HG02798 (cell line): ENCODE measurements around the gene GTPBP3.
"Not testable (repeated sequence)": the region's sequence is repeated elsewhere in the genome, so short reads cannot be mapped to it uniquely, and the experiment has no call there.

Experiments
- ATAC-seq: cut with Tn5 transposase; IDR thresholded peaks from one replicate; pipeline ENCODE4 v1.9.1; 2021; ENCODE audit warnings: mild to moderate bottlenecking; ENCODE audit not compliant: unreplicated experiment, poor library complexity

Gene GTPBP3

DNA sequence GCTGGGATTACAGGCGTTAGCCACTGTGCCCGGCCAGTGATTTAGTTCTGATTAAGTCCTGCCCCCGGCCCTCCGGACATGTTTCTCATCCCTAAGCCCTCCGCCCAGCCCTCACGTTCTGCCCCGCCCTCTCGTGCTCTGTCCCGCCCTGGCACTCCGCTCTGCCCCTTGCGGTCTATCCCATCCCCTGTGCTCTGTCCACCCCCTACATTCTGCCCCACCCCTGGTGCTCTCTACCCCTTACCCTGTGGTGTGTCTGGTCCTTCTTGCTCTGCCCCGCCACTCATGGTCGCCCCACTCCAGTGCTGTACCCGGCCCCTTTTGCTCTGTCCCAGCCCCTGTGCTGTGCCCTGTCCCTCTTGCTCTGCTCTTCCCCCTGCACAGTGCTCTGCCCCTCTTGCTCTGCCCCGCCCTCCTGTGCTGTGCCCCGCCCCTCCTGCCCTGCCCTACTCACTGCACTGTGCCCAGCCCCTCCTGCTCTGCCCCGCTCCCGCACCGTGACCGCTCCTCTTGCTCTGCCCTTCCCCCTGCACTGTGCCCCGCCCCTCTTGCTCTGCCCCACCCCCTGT, 3.0 kb downstream of the GTPBP3 start:
- no peak for ATAC-seq

DNA sequence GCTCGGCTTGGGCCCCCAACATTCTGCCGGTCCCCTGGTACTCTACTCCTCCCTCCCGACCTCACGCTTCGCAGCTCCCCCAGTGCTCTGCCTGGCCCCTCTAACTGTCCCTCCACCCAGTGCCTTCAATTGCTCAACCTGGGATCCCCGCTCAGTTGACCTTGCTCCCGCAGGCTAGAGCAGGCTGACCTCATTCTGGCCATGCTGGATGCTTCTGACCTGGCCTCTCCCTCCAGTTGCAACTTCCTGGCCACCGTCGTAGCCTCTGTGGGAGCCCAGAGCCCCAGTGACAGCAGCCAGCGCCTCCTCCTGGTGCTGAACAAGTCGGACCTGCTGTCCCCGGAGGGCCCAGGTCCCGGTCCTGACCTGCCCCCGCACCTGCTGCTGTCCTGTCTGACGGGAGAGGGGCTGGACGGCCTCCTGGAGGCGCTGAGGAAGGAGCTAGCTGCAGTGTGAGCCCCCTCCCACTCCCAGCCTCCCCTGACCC, 3.6 kb downstream of the GTPBP3 start:
- no peak for ATAC-seq

DNA sequence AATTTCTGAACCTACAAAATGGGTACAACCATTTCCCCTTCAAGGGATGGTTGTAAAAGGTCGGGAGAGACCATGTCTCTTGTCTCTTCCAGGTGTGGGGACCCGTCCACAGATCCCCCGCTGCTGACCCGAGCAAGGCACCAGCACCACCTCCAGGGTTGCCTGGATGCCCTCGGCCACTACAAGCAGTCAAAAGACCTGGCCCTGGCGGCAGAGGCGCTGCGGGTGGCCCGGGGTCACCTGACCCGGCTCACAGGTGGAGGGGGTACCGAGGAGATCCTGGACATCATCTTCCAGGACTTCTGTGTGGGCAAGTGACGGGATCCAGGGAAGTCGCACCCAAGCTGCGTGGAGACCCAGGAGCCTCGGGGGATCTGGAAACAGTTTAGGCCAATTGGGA, 4.0 kb downstream of the GTPBP3 start:
- ATAC-seq, result no peak

DNA sequence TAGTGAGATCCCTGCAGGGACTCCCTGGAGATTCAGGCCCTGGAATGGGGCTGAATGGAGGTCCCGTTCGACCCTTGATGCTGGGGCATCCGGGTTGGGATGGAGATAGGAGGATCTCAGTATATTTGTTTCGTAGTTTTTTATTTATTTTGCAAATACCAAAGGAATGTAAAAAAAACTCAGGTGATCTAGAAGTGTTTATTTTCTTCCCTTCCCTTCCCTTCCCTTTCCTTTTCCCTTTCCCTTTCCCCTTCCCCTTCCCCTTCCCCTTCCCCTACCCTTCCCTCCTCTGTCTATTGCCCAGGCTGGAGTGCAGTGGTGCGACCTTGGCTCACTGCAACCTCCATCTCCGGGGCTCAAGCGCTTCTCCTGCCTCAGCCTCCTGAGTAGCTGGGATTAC, 4.5 kb downstream of the GTPBP3 start:
- ATAC-seq, result no peak

DNA sequence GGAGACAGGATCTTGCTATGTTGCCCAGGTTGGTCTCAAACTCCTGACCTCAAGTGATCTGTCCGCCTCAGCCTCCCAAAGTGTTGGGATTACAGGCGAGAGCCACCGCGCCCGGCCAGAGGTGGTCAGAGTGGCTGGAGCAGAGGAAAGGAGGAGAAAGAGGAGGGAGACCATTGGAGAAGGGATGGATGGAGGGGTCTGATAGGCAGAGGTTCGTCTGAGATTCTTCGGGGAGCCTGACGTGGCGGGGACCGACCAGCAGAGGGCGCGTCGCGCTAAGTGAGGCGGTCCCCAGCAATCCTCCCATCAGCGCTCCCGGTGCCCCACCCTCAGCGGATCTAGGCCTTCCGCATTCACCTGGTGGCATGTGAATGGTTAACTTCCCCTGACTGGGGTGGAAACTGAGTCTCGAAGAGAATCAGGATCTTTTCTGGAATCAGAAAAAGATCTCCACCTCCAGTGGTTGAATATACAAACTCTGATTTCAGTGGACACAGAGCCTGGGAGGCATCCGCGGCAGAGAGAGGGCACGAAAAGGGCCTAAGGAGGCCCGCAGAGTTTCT, 8.8 kb downstream of the GTPBP3 start:
- ATAC-seq, result peak; percentile 71

DNA sequence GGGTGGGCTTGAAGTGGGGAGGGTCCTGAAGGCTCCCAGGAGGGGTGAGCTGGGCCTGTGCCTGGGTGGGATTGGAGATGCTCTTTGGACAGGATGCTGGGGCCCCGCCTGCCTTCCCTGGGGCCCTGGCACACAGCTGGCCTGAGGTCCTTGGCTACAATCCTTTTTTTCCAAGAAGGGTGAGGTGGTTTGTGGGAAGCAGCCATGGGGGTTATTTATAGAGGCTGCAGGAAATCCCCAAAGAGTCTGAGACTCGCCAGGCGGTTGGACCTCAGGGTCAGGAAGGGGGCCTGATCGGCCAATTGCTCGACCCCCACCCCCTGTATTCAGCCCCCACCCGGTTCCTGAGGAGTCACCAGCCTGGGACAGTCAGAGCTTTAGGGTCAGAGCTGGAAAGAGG, 10.0 kb downstream of the GTPBP3 start:
- no peak for ATAC-seq

DNA sequence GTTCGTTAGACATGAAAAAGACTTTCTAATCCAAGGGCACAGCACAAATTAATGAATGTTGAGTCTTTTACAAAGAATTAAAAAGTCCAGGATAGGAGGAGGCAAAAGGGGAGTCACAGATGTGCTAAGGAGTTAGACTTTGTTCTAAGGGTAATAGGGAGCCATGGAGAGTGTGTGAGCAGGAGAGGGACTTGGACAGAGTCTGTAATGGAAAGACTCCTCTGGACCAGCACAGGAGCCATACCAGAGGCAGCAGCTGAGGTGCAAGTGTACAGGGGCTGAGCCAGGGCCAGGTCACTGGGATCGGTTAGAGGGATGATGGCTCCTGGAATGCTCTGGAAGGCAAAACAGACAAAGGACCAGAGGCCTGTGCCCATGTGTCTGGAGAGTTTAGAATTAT, 10.5 kb downstream of the GTPBP3 start:
- no peak for ATAC-seq

DNA sequence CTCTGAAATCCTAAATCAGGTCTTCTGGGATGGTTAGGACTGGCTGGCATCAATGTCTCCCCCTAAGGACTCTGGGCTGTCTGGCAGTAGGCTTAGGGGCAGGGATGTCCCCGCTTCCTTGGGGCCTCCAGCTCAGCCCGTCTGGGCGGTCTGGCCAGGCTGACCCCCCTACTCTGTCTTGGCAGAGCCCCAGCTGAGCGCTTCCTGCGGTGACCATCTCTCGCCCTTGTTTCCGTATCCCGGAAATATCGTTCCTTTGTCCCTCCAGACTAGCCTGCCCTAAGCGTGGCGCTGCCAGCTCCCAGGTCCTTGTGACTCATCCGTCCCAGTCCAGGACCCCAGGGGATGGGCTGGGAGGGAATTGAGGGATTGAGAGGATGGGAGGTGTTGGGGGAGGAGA, 11.3 kb downstream of the GTPBP3 start:
- no peak for ATAC-seq

DNA sequence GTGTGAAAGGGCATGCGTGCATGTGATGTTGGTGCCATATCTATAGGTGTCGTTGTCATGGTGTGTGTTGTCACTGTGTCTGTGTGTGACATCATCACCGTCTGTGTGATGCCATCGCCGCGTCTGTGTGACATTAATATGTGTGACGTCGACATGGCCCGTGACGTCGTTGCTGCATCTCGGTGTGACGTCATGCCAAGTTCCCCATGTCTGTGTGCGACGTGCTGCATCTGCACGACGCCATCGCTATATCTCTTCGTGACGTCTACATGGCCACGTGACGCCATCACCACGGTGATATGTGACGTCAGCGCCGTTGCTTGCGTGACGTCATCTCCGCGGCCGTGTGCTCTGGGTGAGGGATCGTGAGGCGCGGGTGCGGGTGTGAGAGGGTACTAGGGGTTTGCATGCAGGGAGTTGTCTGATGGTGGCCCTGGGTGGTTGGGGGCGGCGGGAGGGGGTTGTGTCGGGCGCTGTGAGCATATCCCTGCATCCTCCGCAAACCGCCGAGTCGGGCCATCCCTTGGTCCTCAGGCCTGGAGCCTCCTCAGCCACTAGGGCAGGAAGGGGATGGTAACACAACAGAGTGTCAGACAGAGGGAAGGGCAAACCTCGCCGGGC, 14.6 kb downstream of the GTPBP3 start:
- ATAC-seq, result no peak

DNA sequence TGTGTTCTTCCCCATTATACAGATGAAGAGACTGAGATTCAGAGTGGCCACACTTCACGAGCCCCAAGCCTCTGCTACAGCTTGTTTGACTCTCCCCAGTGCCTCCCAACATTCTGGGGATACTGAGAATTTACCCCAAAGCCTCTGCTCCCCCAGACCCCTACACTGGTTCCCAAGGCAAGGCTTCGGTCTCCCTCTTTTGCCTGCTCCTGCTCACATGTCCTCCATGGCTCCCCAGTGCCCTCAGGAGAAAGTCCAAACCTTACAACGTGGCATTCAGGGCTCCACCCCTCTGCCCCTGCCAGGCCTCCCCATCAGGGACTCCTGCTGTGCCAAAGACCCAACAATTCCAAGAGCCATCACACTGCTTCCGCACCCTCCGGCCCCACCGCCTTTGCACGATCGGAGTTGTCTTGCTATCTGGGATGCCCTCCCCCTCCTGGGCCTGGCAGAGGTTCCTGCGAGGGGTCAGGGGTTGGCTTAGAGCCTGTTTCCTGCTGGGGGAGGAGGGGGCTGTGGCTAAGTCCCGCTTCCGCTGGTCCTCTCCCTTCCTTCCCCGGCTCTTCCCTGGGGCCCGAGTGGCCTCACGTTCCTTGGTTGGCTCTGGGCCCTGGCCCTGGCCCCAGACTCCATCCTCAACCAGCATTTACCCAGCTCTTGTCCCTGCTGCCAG, 15.4 kb downstream of the GTPBP3 start:
- no peak for ATAC-seq

DNA sequence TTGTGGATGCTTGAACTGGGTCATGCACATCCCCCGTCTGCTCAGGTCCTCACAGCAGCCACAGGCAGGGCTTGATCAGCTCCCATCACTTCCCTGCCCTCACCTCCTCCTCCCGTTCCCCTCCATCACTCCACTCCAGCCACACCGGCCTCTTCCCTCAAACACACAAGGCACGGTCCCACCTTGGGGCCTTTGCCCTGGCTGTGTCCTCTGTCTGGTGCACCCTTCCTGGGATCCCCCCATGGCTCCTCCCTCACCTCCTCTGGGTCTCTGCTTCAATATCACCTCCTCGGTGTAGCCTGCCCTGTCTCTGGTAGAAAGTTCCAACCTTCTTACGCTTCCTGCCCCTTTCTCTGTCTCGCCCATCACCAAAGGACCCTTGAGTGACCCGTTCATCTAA, 16.0 kb downstream of the GTPBP3 start:
- ATAC-seq, result no peak

DNA sequence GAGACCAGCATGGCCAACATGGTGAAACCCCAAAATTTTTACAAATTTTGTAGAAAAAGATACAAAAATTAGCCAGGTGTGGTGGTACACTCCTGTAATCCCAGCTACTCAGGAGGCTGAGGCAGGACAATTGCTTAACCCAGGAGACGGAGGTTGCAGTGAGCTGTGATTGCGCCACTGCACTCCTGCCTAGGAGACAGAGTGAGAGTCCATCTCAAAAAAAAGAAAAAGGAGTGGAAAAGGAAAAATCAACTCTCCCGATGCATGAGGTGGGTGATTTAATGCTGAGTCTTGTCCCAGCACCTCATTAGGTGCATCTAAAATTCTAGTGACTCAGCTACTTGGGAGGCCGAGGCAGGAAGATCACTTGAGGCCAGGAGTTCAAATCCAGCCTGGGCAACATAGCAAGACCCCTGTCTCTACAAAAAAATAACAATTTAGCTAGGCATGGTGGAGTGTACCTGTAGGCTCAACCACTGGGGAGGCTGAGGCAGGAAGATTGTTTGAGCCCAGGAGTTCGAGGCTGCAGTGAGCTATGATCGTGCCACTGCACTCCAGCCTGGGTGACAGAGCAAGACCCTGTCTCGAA, 19.8 kb downstream of the GTPBP3 start:
- ATAC-seq, result no peak

DNA sequence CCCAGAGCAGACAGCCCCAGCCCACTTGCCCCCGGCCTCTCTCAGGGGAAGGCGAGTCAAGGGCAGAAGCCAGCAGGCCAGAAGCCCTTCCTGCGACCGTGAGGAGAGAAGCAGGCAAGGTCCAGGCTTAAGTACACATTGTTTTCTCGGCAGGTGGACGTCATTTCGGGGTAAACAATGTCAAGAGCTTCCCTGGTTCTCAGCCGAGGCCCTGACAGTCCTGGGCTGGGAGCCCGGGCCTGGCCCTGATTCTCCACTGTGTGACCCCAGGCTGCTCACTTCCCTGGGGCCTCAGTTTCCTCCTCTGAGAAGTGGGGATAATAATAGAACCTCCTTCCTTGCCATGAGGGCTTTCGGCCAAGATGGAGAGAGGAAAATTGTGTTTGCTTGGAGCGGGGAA, 20.4 kb downstream of the GTPBP3 start:
- ATAC-seq, result no peak

DNA sequence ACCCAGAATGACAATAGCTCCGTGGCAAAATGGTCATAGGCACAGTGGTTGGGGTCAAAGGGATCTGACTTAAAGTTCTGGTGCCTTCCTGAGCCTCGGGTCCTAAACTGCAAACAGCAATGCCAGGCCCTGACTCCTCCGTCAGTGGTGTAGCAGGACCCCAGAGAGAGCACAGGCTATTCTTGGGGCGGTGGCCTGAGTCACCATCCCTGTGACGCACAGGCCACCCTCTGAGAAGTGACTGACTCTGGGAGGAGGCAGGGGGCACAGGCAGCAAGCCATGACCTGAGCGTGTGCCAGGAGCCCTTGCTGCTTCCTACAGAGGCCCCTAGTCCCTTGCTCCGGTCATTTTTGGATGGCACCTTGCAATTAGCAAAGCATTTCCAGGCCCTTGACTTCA, 21.0 kb downstream of the GTPBP3 start:
- ATAC-seq, result no peak

DNA sequence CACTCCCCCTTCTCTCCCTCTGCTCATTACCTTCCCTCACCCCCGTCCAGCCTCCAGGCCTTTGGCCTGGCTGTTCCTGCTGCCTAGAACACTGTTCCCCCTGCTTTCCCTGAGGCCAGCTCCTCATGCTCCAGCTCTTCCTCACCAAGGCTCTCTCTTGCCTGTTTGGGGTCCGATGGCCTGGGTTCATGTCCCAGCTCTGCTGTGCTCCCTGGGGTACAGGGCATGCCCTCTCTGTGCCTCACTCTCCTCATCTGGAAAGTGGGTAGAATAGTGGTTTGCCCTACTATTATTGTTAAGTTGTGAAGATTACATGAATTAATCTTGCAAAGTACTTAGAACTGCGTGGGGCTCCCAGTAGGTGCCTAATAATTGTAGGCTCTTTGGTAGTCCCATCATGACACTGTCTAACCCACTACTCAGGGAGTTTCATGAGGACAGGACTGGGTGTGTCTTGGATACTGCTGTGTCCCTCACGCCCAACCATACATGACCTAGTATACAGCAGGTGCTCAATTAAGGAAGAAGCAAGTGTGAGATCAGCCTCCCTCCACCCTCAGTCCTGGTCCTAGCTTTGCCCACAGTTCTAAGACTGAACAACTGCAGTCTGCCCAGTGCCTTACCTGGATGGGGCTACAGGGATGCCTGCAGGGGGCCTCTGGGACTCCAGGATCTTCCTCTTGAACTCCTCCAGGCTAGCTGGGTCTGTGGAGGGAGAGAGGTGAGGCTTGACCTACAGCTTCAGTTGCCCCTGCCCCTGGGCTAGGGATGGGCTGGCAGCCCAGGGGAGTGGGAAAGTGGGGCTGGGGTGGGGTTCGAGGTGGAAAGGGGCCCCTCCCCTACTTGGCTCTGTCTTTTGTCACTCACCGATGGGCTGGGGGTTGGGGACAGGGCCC, 22.8 kb downstream of the GTPBP3 start:
- no peak for ATAC-seq

DNA sequence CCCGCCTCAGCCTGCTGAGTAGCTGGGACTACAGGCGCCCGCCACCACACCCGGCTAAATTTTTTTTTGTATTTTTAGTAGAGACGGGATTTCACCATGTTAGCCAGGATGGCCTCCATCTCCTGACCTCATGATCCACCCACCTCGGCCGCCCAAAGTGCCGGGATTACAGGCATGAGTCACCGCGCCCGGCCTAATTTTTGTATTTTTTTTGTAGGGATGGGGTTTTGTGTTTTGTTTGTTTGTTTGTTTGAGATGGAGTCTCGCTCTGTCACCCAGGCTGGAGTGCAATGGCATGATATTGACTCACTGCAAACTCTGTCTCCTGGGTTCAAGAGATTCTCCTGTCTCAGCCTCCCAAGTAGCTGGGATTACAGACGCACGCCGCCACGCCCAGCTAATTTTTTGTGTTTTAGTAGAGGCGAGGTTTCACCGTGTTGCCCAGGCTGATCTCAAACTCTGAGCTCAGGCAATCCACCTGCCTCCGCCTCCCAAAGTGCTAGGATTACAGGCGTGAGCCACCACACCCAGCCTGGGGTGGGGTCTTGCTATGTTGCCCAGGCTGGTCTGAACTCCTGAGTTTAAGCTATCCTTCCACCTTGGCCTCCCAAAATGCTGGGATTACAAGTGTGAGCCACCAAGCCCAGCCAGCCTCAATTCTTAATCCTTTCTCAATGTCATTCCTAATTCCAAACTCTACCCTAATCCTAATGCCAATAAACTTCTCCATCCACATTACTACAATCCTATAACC, 26.7 kb downstream of the GTPBP3 start:
- ATAC-seq, result not testable (repeated sequence)

DNA sequence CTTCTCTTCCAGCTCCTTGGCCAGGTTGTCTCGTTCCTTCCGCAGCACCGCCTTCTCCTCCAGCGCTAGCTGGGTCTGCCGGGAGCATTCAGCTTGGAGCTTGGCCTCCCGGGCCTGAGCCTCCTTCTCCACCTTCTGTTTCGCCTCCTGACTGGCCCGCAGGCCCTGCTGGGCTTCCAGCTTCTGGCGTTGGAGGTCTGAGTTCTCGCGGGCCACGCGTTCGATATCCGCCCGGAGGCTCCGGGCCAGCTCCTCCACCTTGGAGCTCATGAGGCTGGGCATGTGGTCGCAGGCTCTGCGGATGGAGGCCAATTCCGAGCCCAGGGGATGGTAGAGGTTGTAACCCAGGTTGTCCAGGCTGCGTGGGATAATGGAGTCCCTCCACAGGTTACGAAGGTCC, 28.0 kb downstream of the GTPBP3 start:
- ATAC-seq, result no peak

DNA sequence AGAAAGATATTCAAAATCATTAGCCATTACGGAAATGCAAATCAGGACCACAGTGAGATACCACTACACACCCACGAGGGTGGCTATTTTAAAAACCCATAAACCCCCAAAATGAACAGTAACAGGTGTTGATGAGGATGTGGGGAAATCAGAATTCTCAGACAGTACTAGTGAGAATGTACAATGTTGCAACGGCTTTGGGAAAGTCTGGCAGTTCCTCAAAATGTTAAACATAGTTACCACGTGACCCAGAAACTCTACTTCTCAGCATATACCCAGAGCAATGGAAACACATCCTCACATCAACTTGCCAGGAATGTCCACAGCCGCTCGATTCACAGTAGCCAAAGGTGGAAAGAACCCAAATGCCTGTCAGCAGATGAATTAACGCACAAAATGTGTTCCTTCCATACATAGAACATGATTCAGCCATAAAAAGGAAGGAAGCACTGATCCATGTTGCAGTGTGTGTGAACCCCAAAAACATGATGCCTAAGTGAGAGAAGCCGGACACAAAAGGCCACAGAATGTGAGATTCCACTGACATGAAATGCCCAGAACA, 32.8 kb downstream of the GTPBP3 start:
- ATAC-seq, result peak; percentile 90

DNA sequence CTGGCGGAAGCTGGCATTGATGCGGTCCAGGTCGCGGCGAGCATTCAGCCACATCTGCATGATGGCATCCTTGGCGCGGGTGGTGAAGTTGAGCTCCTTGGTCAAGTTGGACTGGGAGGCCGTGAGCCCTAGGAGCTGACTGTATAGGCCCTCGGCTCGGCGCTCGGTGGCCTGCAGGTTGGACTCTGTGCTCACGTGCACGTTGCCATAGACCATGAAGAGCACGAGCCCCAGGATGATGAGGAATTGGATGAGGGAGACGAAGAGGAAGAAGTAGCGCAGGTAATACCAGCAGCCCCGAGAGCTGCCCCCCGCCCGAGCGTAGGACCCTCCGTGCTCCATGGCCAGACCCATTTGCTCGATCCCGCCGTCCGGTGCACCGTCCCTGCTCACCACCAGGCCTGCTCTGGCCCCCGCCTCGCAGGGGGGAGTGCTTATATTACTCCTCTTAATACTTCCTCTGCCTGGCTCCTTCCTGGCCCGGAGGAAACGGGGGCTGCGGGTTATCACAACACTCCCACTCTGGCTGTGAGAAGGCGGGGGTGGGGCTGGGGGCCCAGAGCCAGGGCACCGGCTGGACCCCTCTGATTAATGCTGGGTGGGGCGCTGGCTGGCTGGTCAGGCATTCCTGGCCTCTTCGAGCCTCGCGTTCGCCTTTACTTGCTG, 39.7 kb downstream of the GTPBP3 start, which contains the start of gene PLVAP:
Gene PLVAP (minus strand): TSS at position 408 of the 666 bp plus-strand sequence. CDS start 54 bp downstream, at position 354.
- no peak for ATAC-seq
